CD14-positive monocyte (primary cell): ENCODE data around the gene MAP2K6. TPM values are rescaled to one million over a fixed set of nuclear protein-coding genes. Genes with fewer than 3 reads are reported as not detected.

Experiments used
- DNase-seq, 3 donors: peaks; one replicate each; pipeline ENCODE4 v3.0.0-alpha.2; 2011 to 2022
- H2AFZ ChIP-seq: 2 replicates; pipeline ENCODE4 v1.6.0; 2012; ENCODE audit warnings: mild to moderate bottlenecking, low read depth, low read length, inconsistent platforms; ENCODE audit not compliant: insufficient read depth, poor library complexity, severe bottlenecking
- H3K27ac ChIP-seq, 2 donors: 1 replicate in 1 of 2; 2 replicates in 1 of 2; pipeline ENCODE4 v1.5.1; 2012 to 2013; ENCODE audit warnings: low read length in 2 of 2, control low read depth in 1 of 2, inconsistent platforms in 1 of 2, low read depth in 1 of 2, mild to moderate bottlenecking in 1 of 2
- H3K27me3 ChIP-seq, 2 donors: one replicate each; pipeline versions ENCODE4 v1.6.0 to v1.6.1; 2011 to 2013; ENCODE audit warnings: low read length in 2 of 2; ENCODE audit not compliant: control insufficient read depth in 2 of 2, insufficient read depth in 2 of 2
- H3K36me3 ChIP-seq, 2 donors: replicated peaks in 1 of 2; 1 replicate in 1 of 2; 2 replicates in 1 of 2; pipeline versions ENCODE4 v1.5.1 to v1.6.1; 2012 to 2013; ENCODE audit warnings: low read length in 2 of 2, control low read depth in 1 of 2, inconsistent platforms in 1 of 2, mild to moderate bottlenecking in 1 of 2; ENCODE audit not compliant: insufficient read depth in 2 of 2, control insufficient read depth in 1 of 2
- H3K4me1 ChIP-seq, 2 donors: 1 replicate in 1 of 2; 2 replicates in 1 of 2; pipeline versions ENCODE4 v1.5.1 to v1.6.1; 2012 to 2013; ENCODE audit warnings: low read length in 2 of 2, control low read depth in 1 of 2, inconsistent platforms in 1 of 2, mild to moderate bottlenecking in 1 of 2, moderate library complexity in 1 of 2; ENCODE audit not compliant: insufficient read depth in 2 of 2, control insufficient read depth in 1 of 2
- H3K4me2 ChIP-seq: replicated peaks from 2 replicates; pipeline ENCODE3; 2012; ENCODE audit warnings: low read length, moderate library complexity, mild to moderate bottlenecking; ENCODE audit not compliant: poor library complexity, severe bottlenecking; ENCODE audit errors: extremely low read depth
- H3K4me3 ChIP-seq, 3 experiments: fragments of 200-600 bp in 1 of 3; sonication (generic) in 1 of 3; replicated peaks in 1 of 3; 1 replicate in 2 of 3; 2 replicates in 1 of 3; pipeline ENCODE4 v1.5.1; 2011 to 2013; ENCODE audit warnings: low read length in 3 of 3, mild to moderate bottlenecking in 3 of 3, control low read depth in 2 of 3, low read depth in 2 of 3, inconsistent platforms in 1 of 3, moderate library complexity in 1 of 3
- H3K79me2 ChIP-seq: 2 replicates; pipeline ENCODE4 v1.6.0; 2012; ENCODE audit warnings: mild to moderate bottlenecking, control low read depth, inconsistent platforms, low read length, moderate library complexity; ENCODE audit not compliant: insufficient read depth
- H3K9ac ChIP-seq: 2 replicates; pipeline ENCODE4 v1.6.0; 2017; ENCODE audit warnings: low read length, mild to moderate bottlenecking; ENCODE audit not compliant: insufficient read depth, poor library complexity, severe bottlenecking
- H3K9me3 ChIP-seq, 2 donors: replicated peaks in 1 of 2; 1 replicate in 1 of 2; 2 replicates in 1 of 2; pipeline versions ENCODE4 v1.5.1 to v1.6.1; 2012 to 2013; ENCODE audit warnings: low read length in 2 of 2, control low read depth in 1 of 2; ENCODE audit not compliant: control insufficient read depth in 1 of 2, insufficient read depth in 1 of 2
- H4K20me1 ChIP-seq: 2 replicates; pipeline ENCODE4 v1.6.0; 2012; ENCODE audit warnings: mild to moderate bottlenecking, low read length, control low read depth, moderate library complexity; ENCODE audit not compliant: insufficient read depth
- H3K27ac Mint-ChIP-seq, 7 donors: one replicate each; pipeline ENCODE4 v1.8.0; 2020; ENCODE audit warnings: mild to moderate bottlenecking in 7 of 7, mixed read lengths in 7 of 7, moderate library complexity in 6 of 7, inconsistent platforms in 2 of 7
- H3K27me3 Mint-ChIP-seq, 3 donors: one replicate each; pipeline ENCODE4 v1.8.0; 2021 to 2022; ENCODE audit warnings: low read depth in 3 of 3, mild to moderate bottlenecking in 3 of 3, mixed read lengths in 3 of 3, moderate library complexity in 3 of 3, inconsistent platforms in 1 of 3
- H3K36me3 Mint-ChIP-seq, 2 donors: one replicate each; pipeline ENCODE4 v1.8.0; 2020; ENCODE audit warnings: mixed read lengths in 2 of 2, inconsistent platforms in 1 of 2, mild to moderate bottlenecking in 1 of 2
- H3K4me1 Mint-ChIP-seq: one replicate; pipeline ENCODE4 v1.8.0; 2020; ENCODE audit warnings: mild to moderate bottlenecking, mixed read lengths
- H3K4me3 Mint-ChIP-seq, 2 donors: one replicate each; pipeline ENCODE4 v1.8.0; 2020; ENCODE audit warnings: mild to moderate bottlenecking in 2 of 2, mixed read lengths in 2 of 2, moderate library complexity in 1 of 2
- H3K9me3 Mint-ChIP-seq, 7 donors: one replicate each; pipeline ENCODE4 v1.8.0; 2020 to 2022; ENCODE audit warnings: mixed read lengths in 7 of 7, mild to moderate bottlenecking in 6 of 7, moderate library complexity in 6 of 7, inconsistent platforms in 2 of 7
- WGBS: methylation state at CpG from one replicate; pipeline ENCODE4 v1.1.5; 2013; ENCODE audit warnings: missing lambda C conversion rate; ENCODE audit not compliant: insufficient coverage; 5-methylcytosine and 5-hydroxymethylcytosine counted together
- intact Hi-C, 2 donors: fragments of 100-400 bp; cut with micrococcal nuclease; formaldehyde crosslinking; loops; one replicate each; pipeline versions ENCODE4 v1.15.0 to v1.15.1; 2023
- polyA plus RNA-seq, 3 donors: library from polyadenylated mRNA; depleted of rRNA in 1 of 3; unstranded in 2 of 3; stranded (reverse) in 1 of 3; fragments of 300-500 nt in 2 of 3; fragments of >200 nt in 1 of 3; fragmentation: Illumina TruSeq in 2 of 3; gene quantifications; 1 replicate in 2 of 3; 2 replicates in 1 of 3; pipeline ENCODE4 v1.2.3, GENCODE V29; 2012 to 2021
- TF ChIP-seq, protein P1 (sequence below): fragments of 200-600 bp; IDR thresholded peaks from one replicate; pipeline ENCODE4 v1.8.0; 2022; ENCODE audit warnings: antibody characterized with exemption, mild to moderate bottlenecking

MAP2K6 gene
- polyA plus RNA-seq, 3 donors, result 13.5 to 28.9 (median 18.5) TPM

DNA sequence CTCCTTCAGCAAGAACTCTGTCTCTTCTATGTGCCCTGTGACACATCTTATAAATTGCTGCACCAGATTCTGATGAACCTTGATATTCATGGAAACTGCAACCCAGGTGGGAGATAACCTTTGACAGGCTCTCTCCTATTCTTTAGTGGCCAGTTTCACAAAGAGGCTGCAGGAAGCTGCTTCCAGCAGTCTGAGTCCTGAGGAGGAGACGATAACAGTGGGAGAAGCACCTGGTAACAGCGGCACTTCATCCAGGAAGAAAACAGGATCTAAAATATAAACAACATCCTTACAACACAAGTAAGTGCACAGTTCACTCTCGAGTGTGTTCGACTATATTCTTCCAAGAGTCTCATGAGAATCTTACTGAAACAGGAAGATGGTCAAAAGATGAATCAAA lies 180.1 kb downstream of the MAP2K6 start:
- intact Hi-C loops, result no loop called here
- 100% methylated on average over 1 of the region's 4 CpGs for WGBS
- no peak overlapping the region for H3K9ac ChIP-seq
- no peaks in the 10 kb centered on the region for H3K4me1 ChIP-seq
- no peaks in the 10 kb centered on the region for H4K20me1 ChIP-seq
- no peak overlapping the region for H3K4me3 Mint-ChIP-seq
- H3K79me2 ChIP-seq, result no peaks in the 10 kb centered on the region
- TF ChIP-seq, protein P1, sequence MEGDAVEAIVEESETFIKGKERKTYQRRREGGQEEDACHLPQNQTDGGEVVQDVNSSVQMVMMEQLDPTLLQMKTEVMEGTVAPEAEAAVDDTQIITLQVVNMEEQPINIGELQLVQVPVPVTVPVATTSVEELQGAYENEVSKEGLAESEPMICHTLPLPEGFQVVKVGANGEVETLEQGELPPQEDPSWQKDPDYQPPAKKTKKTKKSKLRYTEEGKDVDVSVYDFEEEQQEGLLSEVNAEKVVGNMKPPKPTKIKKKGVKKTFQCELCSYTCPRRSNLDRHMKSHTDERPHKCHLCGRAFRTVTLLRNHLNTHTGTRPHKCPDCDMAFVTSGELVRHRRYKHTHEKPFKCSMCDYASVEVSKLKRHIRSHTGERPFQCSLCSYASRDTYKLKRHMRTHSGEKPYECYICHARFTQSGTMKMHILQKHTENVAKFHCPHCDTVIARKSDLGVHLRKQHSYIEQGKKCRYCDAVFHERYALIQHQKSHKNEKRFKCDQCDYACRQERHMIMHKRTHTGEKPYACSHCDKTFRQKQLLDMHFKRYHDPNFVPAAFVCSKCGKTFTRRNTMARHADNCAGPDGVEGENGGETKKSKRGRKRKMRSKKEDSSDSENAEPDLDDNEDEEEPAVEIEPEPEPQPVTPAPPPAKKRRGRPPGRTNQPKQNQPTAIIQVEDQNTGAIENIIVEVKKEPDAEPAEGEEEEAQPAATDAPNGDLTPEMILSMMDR, result no peak
- no peaks in the 10 kb centered on the region for H3K36me3 Mint-ChIP-seq
- no peak overlapping the region for H2AFZ ChIP-seq
- no peaks in the 10 kb centered on the region for H3K27me3 ChIP-seq
- H3K27me3 Mint-ChIP-seq, result peaks cover 2 to 5% (median 2%) of the 10 kb centered on the region in 3 donors
- no peak overlapping the region for H3K27ac ChIP-seq
- H3K36me3 ChIP-seq, result no peaks in the 10 kb centered on the region
- no peak overlapping the region for H3K27ac Mint-ChIP-seq
- H3K4me3 ChIP-seq, result no peak overlapping the region
- no peaks in the 10 kb centered on the region for H3K9me3 ChIP-seq
- no peak overlapping the region for H3K4me2 ChIP-seq
- peaks cover 4% of the 10 kb centered on the region for H3K4me1 Mint-ChIP-seq
- H3K9me3 Mint-ChIP-seq, result peaks cover 0 to 4% (median 0%) of the 10 kb centered on the region in 7 donors
- DNase-seq, result no peak

DNA sequence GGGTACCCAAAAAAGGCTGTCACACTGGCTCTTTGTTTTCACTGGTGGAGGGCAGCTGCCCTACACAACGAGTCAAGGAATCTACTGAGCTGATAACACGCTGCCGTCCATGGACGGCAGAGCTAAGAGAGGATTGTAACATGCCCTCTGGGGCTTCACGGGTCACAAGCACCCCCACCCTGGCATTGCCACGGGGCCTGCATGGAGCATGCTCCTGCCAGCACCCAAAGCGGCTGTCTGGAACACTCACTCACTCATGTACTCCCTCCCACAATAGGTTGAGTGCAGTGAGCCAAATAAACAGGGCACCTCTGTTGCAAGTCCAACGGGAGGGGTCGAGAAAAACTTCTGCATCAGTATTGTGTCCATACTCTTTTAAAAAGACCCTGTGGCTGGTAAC lies 181.6 kb downstream of the MAP2K6 start:
- Mint-ChIP-seq H3K4me1 (peaks cover 4% of the 10 kb centered on the region), H3K4me3 (no peak overlapping the region), H3K9me3 (peaks cover 0 to 4% (median 0%) of the 10 kb centered on the region in 7 donors), H3K36me3 (no peaks in the 10 kb centered on the region), H3K27me3 (peaks cover 0 to 3% (median 2%) of the 10 kb centered on the region in 3 donors), H3K27ac (no peak overlapping the region)
- H3K4me2 ChIP-seq, result no peak overlapping the region
- no peaks in the 10 kb centered on the region for H3K4me1 ChIP-seq
- H3K27me3 ChIP-seq, result no peaks in the 10 kb centered on the region
- no peaks in the 10 kb centered on the region for H3K79me2 ChIP-seq
- no peak overlapping the region for H3K9ac ChIP-seq
- 92% methylated on average over 7 of the region's 9 CpGs for WGBS
- TF ChIP-seq, protein P1, result no peak
- intact Hi-C loops, result no loop called here
- H3K4me3 ChIP-seq, result no peak overlapping the region
- H3K27ac ChIP-seq, result no peak overlapping the region
- no peak for DNase-seq
- H3K9me3 ChIP-seq, result no peaks in the 10 kb centered on the region
- no peak overlapping the region for H2AFZ ChIP-seq
- no peaks in the 10 kb centered on the region for H3K36me3 ChIP-seq
- H4K20me1 ChIP-seq, result no peaks in the 10 kb centered on the region
